ENCODE results near the gene OSBPL10.

The OSBPL10 gene

GRCh38 chr3:31635545-31635944 is 345.5 kb downstream of the OSBPL10 start:
- DNase-seq (ENCODE audit: extremely low read depth in 1 of 2, low read depth in 1 of 2), result no peak

- no peak for DNase-seq (ENCODE audit: extremely low read depth in 1 of 2, low read depth in 1 of 2)
Observed at GRCh38 chr3:31634476-31634875, 346.6 kb downstream of the OSBPL10 start.

GRCh38 chr3:31629054-31629453 is 352.0 kb downstream of the OSBPL10 start:
- no peak for DNase-seq (ENCODE audit: extremely low read depth in 1 of 2, low read depth in 1 of 2)

GRCh38 chr3:31625358-31625757 is 355.7 kb downstream of the OSBPL10 start:
- no peak for DNase-seq (ENCODE audit: extremely low read depth in 1 of 2, low read depth in 1 of 2)

- DNase-seq (ENCODE audit: extremely low read depth in 1 of 2, low read depth in 1 of 2), result no peak
Observed at GRCh38 chr3:31624083-31624709, 356.9 kb downstream of the OSBPL10 start.

- DNase-seq (ENCODE audit: extremely low read depth in 1 of 2, low read depth in 1 of 2), result no peak
Observed at GRCh38 chr3:31622636-31623288, 358.3 kb downstream of the OSBPL10 start.

- no peak for DNase-seq (ENCODE audit: extremely low read depth in 1 of 2, low read depth in 1 of 2)
Observed at GRCh38 chr3:31621314-31621713, 359.7 kb downstream of the OSBPL10 start.

- no peak for DNase-seq (ENCODE audit: extremely low read depth in 1 of 2, low read depth in 1 of 2)
Observed at GRCh38 chr3:31620656-31621055, 360.4 kb downstream of the OSBPL10 start.

GRCh38 chr3:31616711-31617110 is 364.4 kb downstream of the OSBPL10 start:
- DNase-seq (ENCODE audit: extremely low read depth in 1 of 2, low read depth in 1 of 2), result no peak

GRCh38 chr3:31615071-31615875 is 365.8 kb downstream of the OSBPL10 start:
- no peak for DNase-seq (ENCODE audit: extremely low read depth in 1 of 2, low read depth in 1 of 2)

- no peak for DNase-seq (ENCODE audit: extremely low read depth in 1 of 2, low read depth in 1 of 2)
Observed at GRCh38 chr3:31614162-31614921, 366.7 kb downstream of the OSBPL10 start.

GRCh38 chr3:31613654-31614053 is 367.4 kb downstream of the OSBPL10 start:
- DNase-seq (ENCODE audit: extremely low read depth in 1 of 2, low read depth in 1 of 2), result no peak

- no peak for DNase-seq (ENCODE audit: extremely low read depth in 1 of 2, low read depth in 1 of 2)
Observed at GRCh38 chr3:31613177-31613576, 367.9 kb downstream of the OSBPL10 start.
